ENCODE results near the gene SHKBP1.

The SHKBP1 gene

DNA sequence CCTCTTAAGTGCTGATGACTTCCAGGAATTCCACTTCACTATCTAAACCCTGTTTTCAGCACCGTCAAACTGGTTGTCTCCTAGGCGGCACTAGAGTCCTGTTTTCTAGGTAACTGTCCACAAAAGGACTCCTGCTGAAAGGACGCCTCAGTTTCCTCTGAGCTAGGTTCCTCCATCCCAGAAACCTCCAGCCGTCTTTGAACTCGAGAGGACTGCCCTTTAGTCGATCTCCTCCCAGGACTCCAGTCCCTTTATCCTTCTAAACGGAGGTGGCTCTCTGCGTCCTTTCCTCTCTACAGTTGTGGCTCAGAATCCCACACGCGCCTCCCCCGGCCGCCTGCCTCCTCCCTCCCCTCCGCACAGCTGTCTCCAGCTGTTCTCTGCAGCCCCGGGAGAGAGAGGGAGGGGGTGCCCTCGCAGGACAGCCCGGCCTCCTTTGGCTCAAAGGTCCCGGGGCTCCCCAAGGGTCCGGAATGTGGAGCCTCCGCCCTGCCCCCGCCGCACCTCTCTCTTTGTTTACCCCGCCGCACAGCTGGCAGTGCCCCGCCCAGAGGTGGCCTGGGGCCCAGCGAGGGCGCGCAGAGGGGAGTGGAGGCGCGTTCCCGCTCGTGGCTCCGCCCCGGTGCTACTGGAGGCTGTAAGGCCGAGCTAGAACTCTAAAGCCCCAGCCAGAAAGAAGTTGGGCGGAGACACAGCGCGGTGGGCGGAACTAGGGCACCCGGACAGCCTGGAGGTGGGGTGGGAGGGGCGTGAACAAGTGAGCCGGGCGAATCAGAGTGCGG is 26.9 kb downstream of the SHKBP1 start:
- peak; percentile 97 for DNase-seq

DNA sequence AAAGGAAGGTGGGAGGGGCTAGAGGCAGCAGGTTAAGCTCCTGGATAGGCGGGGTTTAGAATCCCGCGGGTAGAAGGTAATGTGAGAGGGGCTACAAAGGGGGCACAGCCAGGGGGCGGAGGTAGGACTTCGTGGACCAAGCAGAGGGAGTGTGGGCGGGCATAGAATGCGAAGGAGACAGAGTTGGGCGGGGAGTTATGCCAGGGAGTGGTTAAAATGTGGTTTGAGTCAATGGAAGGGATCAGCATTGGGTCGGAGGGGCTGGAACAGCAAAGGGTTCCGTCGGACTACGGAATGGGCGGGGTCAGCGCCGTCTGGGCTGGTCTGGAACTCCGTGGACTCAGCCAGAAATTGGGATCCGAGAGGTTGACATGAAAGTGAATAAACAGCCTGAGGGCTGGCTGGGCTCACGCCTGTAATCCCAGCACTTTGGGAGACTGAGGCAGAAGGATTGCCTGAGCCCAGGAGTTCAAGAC is 27.5 kb downstream of the SHKBP1 start:
- DNase-seq = no peak

DNA sequence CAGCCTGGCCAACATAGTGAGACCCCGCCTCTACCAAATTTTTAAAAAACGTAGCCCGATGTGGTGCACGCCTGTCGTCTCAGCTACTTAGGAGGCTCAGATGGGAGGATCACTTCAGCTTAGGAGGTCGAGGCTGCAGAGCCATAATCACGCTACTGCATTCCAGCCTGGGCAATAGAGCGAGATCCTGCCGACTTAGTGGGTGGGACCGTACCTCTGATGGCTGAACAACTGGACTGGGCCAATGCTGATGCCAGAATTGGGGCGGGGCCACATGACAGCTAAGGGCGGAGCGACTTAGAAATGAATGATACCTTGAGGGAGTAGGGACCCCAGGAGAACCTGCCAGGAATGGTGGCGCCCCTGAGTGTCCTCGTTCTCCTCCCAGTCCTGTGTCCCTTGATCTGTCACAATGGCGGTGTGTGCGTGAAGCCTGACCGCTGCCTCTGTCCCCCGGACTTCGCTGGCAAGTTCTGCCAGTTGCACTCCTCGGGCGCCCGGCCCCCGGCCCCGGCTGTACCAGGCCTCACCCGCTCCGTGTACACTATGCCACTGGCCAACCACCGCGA is 28.1 kb downstream of the SHKBP1 start:
- peak; percentile 42 for DNase-seq

DNA sequence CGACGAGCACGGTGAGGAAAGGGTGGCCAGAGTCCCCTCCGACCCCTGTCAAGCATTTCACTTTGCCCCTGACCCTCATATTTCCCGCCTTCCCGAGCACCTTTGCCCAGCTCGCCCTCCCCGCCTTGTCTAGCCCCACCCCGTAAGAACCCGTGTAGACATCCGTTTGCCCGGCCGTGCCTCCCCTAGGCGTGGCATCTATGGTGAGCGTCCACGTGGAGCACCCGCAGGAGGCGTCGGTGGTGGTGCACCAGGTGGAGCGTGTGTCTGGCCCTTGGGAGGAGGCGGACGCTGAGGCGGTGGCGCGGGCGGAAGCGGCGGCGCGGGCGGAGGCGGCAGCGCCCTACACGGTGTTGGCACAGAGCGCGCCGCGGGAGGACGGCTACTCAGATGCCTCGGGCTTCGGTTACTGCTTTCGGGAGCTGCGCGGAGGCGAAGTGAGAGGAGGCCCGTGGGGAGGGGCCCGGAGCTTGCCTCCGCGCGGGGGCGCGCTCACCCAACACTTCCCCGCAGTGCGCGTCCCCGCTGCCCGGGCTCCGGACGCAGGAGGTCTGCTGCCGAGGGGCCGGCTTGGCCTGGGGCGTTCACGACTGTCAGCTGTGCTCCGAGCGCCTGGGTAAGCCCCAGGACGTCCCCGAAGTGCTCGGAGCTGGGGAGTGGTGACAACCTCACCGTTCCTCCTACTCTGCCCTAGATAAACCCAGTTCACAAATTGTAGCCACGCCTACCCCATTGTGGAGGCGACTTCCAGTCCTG is 28.7 kb downstream of the SHKBP1 start:
- DNase-seq = peak; percentile 80

DNA sequence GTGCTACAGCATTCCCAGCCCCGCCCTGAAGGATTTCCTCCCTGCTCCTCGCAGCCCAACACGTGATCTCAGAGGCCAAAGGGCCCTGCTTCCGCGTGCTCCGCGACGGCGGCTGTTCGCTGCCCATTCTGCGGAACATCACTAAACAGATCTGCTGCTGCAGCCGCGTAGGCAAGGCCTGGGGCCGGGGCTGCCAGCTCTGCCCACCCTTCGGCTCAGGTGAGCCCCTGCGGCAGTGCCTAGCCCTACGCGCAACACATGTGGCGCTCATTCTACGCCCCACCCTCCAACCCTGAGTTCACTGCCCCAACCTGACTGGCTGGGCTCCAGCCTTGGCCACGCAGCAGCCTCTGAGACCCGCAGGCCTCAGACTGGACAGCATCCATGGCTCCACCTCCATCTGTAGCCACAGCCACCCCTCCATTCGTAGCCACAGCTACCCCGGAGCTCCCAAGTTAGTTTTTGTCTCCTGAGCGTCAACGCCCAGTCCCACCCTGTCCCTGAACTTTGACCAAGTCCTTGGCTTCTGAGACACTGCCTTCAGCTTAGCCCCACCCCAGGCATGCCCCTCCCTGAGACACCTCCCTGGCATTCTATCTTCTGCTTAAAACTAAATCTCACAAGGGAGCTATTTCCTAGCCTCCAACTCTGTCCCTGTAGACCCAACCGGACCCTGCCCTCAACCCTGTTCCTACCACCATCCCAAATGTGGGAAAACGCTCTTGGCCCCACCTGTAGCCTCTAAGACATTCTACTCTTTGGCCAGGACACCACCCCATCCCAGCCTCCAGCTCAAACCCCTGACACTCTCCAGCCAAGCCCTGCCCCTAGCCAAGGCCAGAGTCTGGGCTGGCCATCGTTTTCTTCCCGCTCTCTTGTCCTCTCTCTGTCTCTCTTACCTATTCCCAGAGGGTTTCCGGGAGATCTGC is 30.9 kb downstream of the SHKBP1 start:
- no peak for DNase-seq

DNA sequence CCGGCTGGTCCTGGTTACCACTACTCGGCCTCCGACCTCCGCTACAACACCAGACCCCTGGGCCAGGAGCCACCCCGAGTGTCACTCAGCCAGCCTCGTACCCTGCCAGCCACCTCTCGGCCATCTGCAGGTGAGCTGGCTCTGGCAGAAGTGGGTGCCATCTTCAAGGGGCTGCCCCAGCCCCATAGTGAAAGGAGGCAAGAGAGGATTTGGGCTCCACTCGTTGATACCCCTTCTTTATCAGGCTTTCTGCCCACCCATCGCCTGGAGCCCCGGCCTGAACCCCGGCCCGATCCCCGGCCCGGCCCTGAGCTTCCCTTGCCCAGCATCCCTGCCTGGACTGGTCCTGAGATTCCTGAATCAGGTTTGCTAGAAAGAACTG is 31.6 kb downstream of the SHKBP1 start:
- DNase-seq = no peak

DNA sequence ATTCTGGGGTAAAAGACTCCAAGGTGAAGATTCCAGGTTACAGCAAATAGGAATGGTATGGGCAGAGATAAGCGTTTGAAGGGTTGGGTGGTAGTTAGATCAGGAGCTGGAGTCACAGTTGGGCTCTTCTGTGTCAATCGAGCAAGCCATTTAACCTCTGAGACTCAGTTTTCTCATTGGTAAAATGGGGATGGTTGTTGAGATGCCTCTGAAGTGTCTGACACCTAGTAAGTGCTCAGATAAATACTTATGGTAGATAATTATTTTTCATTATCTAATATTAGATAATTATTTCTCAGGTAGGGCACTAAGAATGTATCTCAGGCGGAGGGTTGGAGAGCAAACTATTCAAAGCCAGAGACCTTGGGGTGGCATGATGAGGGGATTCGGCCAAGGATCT is 32.3 kb downstream of the SHKBP1 start:
- DNase-seq = no peak

DNA sequence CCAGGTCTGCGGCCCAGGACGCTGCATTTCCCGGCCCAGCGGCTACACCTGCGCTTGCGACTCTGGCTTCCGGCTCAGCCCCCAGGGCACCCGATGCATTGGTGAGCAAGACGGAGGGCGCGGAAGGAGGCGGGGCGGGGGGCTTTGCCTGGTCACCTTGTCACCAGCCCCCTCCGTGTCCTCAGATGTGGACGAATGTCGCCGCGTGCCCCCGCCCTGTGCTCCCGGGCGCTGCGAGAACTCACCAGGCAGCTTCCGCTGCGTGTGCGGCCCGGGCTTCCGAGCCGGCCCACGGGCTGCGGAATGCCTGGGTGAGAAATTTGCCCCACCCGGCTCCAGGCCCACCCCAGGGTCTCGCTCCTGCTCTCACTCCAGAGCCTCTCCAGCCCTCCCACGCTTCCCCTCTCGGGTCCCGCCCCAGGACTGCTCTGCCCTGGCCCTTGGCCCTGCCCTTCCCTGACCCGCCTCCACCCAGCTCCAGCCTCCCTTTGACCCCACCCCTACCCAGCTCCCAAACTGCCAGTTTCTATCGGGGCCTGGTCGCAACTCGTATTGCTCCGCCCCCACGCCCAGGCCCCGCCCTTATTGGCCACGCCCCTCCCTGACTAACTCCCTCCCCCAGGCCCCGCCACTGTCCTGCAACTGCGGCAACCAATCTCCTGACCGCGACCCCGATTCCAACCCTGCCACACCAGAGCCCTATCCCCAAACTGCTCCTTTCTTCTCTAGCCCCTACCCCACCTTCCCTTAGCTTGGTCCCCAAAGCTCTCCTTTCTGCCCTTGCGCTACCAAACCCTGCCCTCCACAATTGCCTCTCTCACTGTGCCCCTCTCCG is 33.1 kb downstream of the SHKBP1 start:
- DNase-seq = peak; percentile 88

DNA sequence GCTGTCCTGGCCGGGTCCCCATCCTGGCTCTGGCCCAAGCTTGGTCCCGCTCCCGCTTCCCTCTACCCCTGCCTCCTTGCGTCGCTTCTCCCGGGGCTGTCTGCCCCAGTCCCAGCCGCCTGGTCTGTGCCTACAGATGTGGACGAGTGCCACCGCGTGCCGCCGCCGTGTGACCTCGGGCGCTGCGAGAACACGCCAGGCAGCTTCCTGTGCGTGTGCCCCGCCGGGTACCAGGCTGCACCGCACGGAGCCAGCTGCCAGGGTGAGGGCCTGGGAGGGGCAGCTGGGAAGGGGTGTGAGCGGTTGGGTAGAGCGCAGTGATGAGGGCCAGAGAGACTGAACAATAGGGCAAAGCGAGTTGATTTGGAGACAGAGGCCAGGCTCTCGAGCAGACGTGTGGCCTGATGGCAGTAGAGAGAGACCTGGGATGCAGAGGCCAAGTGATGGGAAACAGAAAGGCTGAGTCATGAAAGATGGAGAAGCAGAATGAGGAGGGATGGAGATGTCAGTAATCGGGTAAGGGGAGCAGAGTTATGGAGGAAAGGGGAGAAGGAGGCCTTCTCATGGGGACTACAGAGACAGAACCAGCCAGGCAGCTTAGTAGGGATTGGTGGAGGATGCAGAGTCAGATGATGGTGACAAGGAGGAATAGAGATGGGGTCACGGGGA is 33.9 kb downstream of the SHKBP1 start:
- peak; percentile 75 for DNase-seq

DNA sequence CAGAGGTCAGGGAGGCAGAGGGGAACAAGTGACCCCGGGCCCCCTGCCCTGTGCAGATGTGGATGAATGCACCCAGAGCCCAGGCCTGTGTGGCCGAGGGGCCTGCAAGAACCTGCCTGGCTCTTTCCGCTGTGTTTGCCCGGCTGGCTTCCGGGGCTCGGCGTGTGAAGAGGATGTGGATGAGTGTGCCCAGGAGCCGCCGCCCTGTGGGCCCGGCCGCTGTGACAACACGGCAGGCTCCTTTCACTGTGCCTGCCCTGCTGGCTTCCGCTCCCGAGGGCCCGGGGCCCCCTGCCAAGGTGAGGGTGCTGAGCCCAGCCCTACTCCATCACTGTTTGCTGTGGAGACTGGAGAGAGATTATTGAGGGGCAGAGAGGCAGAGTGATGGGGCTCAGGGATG is 34.4 kb downstream of the SHKBP1 start:
- peak; percentile 40 for DNase-seq

DNA sequence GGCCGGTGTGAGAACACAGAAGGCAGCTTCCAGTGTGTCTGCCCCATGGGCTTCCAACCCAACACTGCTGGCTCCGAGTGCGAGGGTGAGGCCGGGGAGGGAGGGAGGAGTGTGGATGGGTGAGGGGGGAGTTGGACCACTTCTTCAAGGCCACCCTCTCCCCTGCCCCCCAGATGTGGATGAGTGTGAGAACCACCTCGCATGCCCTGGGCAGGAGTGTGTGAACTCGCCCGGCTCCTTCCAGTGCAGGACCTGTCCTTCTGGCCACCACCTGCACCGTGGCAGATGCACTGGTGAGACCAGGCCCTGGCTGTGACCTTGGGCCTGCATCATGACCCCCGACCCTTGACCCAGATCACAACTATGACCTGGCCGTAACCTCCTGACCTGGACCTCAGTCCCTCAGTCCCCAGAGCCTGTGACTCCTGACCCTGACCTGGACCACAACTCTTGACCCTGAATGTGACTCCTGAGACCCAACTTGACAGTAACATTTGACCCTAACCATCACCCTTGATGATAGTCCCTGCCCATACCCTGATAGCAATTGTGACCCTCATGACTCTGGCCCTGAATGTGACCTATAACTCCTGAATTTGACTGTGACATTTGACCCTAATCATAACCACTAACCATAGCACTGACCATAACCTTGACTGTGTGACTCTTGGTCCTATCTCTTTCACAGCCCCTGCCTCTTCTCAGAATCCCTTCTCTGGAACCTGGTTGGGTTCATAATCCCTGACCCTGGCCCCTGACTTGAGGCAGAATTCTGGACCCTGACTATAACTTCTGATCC is 35.4 kb downstream of the SHKBP1 start:
- no peak for DNase-seq

DNA sequence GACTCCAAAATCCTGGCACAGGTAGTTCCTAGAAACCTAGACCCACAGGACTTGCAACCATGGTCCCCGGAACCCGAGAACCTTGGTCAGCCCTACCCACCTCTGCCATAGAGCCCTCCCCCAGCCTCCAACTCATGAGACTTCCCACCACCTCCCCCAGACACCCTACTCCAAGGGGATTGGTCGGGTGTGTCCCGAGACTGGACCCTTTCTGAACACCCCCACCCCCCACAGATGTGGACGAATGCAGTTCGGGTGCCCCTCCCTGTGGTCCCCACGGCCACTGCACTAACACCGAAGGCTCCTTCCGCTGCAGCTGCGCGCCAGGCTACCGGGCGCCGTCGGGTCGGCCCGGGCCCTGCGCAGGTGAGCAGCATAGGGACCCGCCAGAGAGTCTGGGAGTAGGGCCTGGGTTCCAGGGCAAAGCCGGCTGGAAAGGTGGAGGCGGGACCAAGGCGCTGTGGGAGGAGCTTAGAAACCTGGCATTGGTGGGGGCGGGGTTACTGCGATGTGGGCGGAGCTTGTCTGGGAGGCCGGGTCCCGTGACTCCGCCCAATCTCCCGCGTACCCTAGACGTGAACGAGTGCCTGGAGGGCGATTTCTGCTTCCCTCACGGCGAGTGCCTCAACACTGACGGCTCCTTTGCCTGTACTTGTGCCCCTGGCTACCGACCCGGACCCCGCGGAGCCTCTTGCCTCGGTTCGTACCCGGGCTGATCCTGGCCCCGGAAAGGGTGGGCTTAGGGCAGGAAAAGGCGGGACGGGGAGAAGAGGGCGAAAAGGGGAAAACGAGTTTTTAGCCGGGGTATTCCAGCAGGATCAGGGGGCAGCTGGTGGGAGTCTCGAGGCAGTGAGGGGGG is 36.4 kb downstream of the SHKBP1 start:
- DNase-seq = peak; percentile 77

DNA sequence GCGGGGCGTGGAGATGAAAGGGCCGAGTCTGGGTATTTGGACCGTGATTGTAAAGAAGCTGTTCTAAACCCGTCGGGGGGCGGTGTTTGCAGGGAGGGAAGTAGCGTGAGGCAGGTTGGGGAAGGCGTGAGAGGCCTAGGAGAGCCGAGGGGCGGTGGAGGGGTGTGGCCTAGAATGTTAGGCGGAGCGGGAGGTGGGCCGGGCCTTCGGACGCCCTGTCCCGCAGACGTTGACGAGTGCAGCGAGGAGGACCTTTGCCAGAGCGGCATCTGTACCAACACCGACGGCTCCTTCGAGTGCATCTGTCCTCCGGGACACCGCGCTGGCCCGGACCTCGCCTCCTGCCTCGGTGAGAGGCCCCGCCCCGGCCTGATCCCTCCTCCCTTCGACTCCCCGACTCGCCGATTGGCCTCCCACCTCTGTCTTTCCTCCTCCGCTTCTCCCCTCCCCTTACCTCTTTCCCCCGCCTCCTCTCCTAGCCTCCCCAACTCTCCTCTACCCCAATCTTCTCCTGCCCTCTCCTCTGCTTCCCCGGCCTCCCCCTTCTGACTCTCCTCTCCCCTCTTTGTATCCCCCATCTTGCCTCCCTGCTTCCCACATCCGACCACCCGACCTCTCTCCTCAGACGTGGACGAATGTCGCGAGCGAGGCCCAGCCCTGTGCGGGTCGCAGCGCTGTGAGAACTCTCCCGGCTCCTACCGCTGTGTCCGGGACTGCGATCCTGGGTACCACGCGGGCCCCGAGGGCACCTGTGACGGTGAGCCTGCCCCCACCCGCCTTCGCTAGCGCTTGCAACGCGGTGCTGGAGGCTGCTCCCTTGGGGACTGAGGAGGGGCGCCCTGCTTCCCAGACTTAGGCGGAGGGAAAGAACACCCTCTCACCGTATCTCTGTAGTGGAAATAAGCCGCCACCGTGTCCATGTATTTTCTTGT is 37.3 kb downstream of the SHKBP1 start:
- peak; percentile 84 for DNase-seq

DNA sequence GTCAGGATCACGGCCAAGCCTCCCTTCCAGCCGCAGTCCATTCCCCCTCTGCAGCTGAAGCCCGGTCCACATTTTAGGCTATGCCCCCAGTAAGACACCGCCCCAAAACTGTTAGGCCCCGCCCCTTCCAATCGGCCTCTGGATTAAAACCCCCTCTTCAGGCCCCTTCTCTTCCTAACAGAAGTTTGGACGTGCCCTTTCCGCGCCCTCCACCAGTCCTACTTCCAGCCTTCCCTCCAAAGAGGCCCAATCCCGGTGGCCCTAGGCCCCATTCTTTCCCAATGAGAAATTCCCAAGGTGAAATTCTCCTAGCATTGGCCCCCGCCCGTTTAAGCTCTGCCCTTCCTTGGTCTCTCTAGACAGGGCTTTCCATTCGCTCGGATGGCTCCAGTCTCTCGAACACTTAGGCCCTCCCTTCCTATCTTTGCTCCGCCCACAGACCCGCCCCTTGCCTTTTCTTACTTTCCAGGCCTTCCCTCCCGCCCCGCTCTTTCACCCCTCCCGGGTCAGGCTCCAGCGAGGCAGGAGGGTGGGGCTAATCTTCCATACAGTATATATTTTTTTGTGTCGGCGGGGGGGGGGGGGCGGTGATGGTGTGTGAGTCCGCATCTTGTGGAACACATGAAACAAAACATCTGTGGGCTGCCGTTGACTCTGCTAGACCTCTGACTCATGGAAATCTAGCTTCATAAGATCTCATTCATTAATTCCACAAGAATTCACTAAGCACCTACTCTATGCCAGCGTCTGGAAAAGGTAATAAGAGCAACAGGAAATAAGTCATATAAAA is 38.1 kb downstream of the SHKBP1 start:
- peak; percentile 87 for DNase-seq

DNA sequence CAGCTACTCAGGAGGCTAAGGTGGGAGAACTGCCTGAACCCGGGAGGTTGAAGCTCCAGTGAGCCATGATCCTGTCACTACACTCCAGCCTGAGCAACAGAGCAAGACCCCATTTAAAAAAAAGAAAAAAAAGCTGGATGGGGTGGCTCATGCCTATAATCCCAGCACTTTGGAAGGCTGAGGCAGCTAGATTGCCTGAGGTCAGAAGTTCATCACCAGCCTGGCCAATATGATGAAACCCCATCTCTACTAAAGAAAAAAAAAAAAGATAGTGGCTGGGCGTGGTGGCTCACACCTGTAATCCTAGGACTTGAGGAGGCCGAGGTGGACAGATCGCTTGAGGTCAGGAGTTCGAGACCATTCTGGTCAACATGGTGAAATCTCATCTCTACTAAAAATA is 39.5 kb downstream of the SHKBP1 start:
- DNase-seq = no peak

DNA sequence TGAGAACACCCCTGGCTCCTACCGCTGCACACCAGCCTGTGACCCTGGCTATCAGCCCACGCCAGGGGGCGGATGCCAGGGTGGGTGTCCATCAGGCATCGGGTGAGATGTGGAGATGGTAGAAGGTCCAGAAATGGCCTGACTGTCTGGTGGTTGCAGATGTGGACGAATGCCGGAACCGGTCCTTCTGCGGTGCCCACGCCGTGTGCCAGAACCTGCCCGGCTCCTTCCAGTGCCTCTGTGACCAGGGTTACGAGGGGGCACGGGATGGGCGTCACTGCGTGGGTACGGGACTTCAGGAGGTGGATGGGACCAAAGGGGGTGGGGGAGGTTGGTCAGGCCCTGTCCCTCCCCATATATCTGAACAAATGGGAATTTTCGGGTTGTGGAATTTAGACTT is 40.3 kb downstream of the SHKBP1 start:
- DNase-seq = no peak

DNA sequence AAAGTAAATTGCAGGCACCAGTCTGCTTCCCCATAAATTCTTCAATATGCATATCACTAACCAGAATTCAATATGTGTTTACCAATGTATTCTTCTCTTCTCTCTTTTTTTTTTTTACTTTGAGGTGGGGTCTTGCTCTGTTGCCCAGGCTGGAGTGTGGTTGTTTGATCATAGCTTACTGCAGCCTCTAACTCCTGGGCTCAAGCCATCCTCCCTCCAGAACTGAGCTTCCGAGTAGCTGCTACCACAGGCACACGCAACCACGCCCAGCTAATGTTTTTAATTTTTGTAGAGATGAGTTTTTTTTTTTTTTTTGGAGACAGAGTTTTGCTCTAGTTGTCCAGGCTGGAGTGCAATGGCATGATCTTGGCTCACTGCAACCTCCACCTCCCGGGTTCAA is 41.3 kb downstream of the SHKBP1 start:
- no peak for DNase-seq

Measured in activated T-cell treated with anti-CD3 and anti-CD28 coated beads, Interleukin-2, amount 50 U/mL, for 1 hour (primary cell).